Fibroblast of lung (primary cell): ENCODE results near the gene ASAP2. TPM values are rescaled to one million over a fixed set of nuclear protein-coding genes. Genes with fewer than 3 reads are reported as not detected.

Experiments used
- DNase-seq, 2 donors: peaks; one replicate each; pipeline versions ENCODE4 v3.0.0 to v3.0.0-alpha.2; 2010; ENCODE audit warnings: low read depth in 2 of 2
- H2AFZ ChIP-seq: 2 replicates; pipeline ENCODE4 v1.5.1; 2012; ENCODE audit warnings: low read length, control low read depth, inconsistent platforms
- H3K27ac ChIP-seq: 2 replicates; pipeline ENCODE4 v1.5.1; 2011; ENCODE audit warnings: low read length, control low read depth; ENCODE audit not compliant: insufficient read depth
- H3K27me3 ChIP-seq: 2 replicates; pipeline ENCODE4 v1.5.1; 2011; ENCODE audit warnings: mild to moderate bottlenecking, low read length; ENCODE audit not compliant: control insufficient read depth, insufficient read depth
- H3K36me3 ChIP-seq: 2 replicates; pipeline ENCODE4 v1.5.1; 2011; ENCODE audit warnings: low read length; ENCODE audit not compliant: control insufficient read depth, insufficient read depth
- H3K4me1 ChIP-seq: 2 replicates; pipeline ENCODE4 v1.5.1; 2011; ENCODE audit warnings: low read length; ENCODE audit not compliant: control insufficient read depth, insufficient read depth; ENCODE audit errors: extremely low read depth
- H3K4me2 ChIP-seq: 2 replicates; pipeline ENCODE4 v1.5.1; 2011; ENCODE audit warnings: low read length, control low read depth; ENCODE audit not compliant: insufficient read depth; ENCODE audit errors: extremely low read depth
- H3K4me3 ChIP-seq, 4 experiments: fragments of 200-600 bp in 1 of 4; sonication (generic) in 1 of 4; replicated peaks in 1 of 4; 2 replicates each; pipeline ENCODE4 v1.5.1; 2011 to 2016; ENCODE audit warnings: low read length in 4 of 4, low read depth in 3 of 4, mild to moderate bottlenecking in 3 of 4, control low read depth in 2 of 4, inconsistent platforms in 1 of 4, mixed read lengths in 1 of 4; ENCODE audit not compliant: insufficient read depth in 1 of 4; ENCODE audit errors: control extremely low read depth in 1 of 4
- H3K79me2 ChIP-seq: 2 replicates; pipeline ENCODE4 v1.5.1; 2012; ENCODE audit warnings: mild to moderate bottlenecking, low read length, inconsistent platforms; ENCODE audit not compliant: control insufficient read depth, insufficient read depth
- H3K9ac ChIP-seq: 2 replicates; pipeline ENCODE4 v1.5.1; 2011; ENCODE audit warnings: mild to moderate bottlenecking, low read length, control low read depth; ENCODE audit not compliant: insufficient read depth
- H3K9me3 ChIP-seq: 2 replicates; pipeline ENCODE4 v1.5.1; 2012; ENCODE audit warnings: low read depth, low read length; ENCODE audit not compliant: control insufficient read depth, insufficient read depth
- H4K20me1 ChIP-seq: 2 replicates; pipeline ENCODE4 v1.5.1; 2011; ENCODE audit warnings: low read length; ENCODE audit not compliant: control insufficient read depth, insufficient read depth; ENCODE audit errors: extremely low read depth
- EZH2 ChIP-seq: IDR thresholded peaks from 2 replicates; pipeline ENCODE4 v1.5.1; 2012; ENCODE audit warnings: low read length, control low read depth, mild to moderate bottlenecking; ENCODE audit errors: missing control alignments
- polyA plus RNA-seq, 2 donors: library from polyadenylated mRNA; depleted of rRNA in 1 of 2; stranded (reverse) in 1 of 2; unstranded in 1 of 2; fragments of >200 nt; gene quantifications; 2 replicates each; pipeline ENCODE4 v1.2.1, GENCODE V29; 2011 to 2012; ENCODE audit warnings: missing spikeins in 1 of 2
- total RNA-seq: library from RNA; depleted of rRNA; stranded (reverse); fragments of >200 nt; gene quantifications from 2 replicates; pipeline ENCODE4 v1.2.1, GENCODE V29; 2014
- TF ChIP-seq, protein P1 (sequence below), 2 donors: IDR thresholded peaks in 1 of 2; conservative IDR thresholded peaks in 1 of 2; 1 replicate in 1 of 2; 2 replicates in 1 of 2; pipeline ENCODE4 v1.5.1; 2011 to 2012; ENCODE audit warnings: low read length in 2 of 2, control low read depth in 1 of 2, inconsistent platforms in 1 of 2, low read depth in 1 of 2, mild to moderate bottlenecking in 1 of 2

The ASAP2 gene
- total and polyA plus RNA-seq, 2 donors (not counting 1 experiment from before 2014, with no cell fraction given), result 19.2 to 19.9 TPM

DNA sequence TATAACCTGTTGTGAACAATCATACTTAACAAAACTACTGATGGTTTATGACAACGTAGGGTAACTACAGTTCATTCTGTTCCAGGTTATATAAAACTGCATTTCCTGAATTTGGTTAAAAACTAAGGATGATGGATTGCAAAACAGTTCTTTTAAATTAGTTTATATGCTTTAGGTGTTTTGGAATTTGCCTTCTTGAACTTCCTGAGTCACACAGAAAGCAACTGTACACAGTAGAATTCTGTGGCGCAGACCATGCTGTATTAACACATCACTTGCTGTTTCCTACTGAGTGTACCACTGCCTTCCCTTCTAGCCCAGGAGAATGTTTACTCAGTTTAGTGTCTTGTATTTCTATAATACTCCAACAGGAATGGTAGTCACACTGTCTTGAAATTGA is 197.3 kb downstream of the ASAP2 start:
- Histone ChIP-seq H3K27ac (no peak overlapping the region), H2AFZ (no peak overlapping the region), H3K9me3 (no peaks in the 10 kb centered on the region), H3K27me3 (no peaks in the 10 kb centered on the region), H3K9ac (no peak overlapping the region), H3K4me2 (peak overlapping the region; percentile 18), H3K79me2 (no peaks in the 10 kb centered on the region), H3K4me3 (no peak overlapping the region), H4K20me1 (no peaks in the 10 kb centered on the region), H3K4me1 (peaks cover 14% of the 10 kb centered on the region), H3K36me3 (peaks cover 9% of the 10 kb centered on the region)
- TF ChIP-seq EZH2, result no peak
- TF ChIP-seq, protein P1, sequence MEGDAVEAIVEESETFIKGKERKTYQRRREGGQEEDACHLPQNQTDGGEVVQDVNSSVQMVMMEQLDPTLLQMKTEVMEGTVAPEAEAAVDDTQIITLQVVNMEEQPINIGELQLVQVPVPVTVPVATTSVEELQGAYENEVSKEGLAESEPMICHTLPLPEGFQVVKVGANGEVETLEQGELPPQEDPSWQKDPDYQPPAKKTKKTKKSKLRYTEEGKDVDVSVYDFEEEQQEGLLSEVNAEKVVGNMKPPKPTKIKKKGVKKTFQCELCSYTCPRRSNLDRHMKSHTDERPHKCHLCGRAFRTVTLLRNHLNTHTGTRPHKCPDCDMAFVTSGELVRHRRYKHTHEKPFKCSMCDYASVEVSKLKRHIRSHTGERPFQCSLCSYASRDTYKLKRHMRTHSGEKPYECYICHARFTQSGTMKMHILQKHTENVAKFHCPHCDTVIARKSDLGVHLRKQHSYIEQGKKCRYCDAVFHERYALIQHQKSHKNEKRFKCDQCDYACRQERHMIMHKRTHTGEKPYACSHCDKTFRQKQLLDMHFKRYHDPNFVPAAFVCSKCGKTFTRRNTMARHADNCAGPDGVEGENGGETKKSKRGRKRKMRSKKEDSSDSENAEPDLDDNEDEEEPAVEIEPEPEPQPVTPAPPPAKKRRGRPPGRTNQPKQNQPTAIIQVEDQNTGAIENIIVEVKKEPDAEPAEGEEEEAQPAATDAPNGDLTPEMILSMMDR (conservative IDR thresholded peaks at IDR 0.05 in 1 of 2, IDR thresholded peaks at IDR 0.05 in 1 of 2; ENCODE audit: low read depth in 1 of 2, low read length in 2 of 2), result no peak
- DNase-seq, result peak; percentile 65 to 66

DNA sequence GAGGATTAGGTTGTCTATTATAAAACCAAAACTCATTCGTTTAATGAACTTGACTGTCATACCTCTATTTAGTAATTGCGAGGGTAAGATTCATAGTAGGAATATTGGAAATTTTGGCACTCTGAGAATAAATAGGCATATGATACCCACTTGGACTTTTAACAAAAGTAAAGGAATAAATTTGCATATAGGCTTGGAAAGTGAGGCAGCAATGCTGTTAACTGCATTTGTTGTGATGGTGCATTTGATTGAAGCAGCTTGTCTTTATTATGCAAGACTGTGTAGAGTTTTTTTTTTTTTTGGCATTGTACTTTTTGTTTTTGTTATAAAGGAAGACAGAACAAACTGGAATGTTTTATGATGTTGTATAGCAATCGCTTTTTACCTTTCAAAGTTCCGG is 197.8 kb downstream of the ASAP2 start:
- peaks cover 9% of the 10 kb centered on the region for H3K36me3 ChIP-seq
- no peaks in the 10 kb centered on the region for H3K27me3 ChIP-seq
- no peaks in the 10 kb centered on the region for H3K9me3 ChIP-seq
- peaks cover 14% of the 10 kb centered on the region for H3K4me1 ChIP-seq
- DNase-seq, result no peak
- H3K9ac ChIP-seq, result no peak overlapping the region
- no peak overlapping the region for H3K4me2 ChIP-seq
- no peaks in the 10 kb centered on the region for H4K20me1 ChIP-seq
- TF ChIP-seq, protein P1 (conservative IDR thresholded peaks at IDR 0.05 in 1 of 2, IDR thresholded peaks at IDR 0.05 in 1 of 2; ENCODE audit: low read depth in 1 of 2, low read length in 2 of 2), result no peak
- TF ChIP-seq EZH2, result no peak
- H2AFZ ChIP-seq, result no peak overlapping the region
- no peak overlapping the region for H3K4me3 ChIP-seq
- no peak overlapping the region for H3K27ac ChIP-seq
- no peaks in the 10 kb centered on the region for H3K79me2 ChIP-seq

DNA sequence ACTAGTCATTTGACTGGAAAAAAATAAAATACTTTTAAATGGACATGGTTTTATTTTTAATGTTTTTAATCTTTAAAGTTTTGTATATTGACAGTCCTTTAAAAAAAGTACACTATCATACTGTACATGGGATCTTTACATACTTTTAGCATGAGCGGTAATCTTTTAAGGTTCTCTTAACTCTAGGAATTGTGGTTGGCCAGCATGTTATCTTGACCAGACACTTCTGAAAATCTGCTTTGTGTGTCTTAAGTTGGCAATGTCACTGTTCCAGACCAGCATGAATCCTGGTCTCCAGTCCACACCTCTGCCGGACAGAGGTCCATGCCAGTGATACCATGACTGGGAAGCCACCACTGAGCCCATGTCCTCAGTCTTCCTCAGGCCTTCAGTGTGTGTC is 199.0 kb downstream of the ASAP2 start:
- Histone ChIP-seq H3K27me3 (no peaks in the 10 kb centered on the region), H3K4me2 (no peak overlapping the region), H3K36me3 (peaks cover 13% of the 10 kb centered on the region), H3K4me1 (peaks cover 14% of the 10 kb centered on the region), H3K9me3 (no peaks in the 10 kb centered on the region), H3K79me2 (no peaks in the 10 kb centered on the region), H3K27ac (no peak overlapping the region), H2AFZ (no peak overlapping the region), H3K4me3 (no peak overlapping the region), H4K20me1 (no peaks in the 10 kb centered on the region), H3K9ac (no peak overlapping the region)
- DNase-seq, result peak; percentile 36 to 62
- TF ChIP-seq EZH2, result no peak
- TF ChIP-seq, protein P1 (conservative IDR thresholded peaks at IDR 0.05 in 1 of 2, IDR thresholded peaks at IDR 0.05 in 1 of 2; ENCODE audit: low read depth in 1 of 2, low read length in 2 of 2), result no peak
